GM12878 (cell line): ENCODE measurements around the gene CRHR2. TPM values are rescaled to one million over a fixed set of nuclear protein-coding genes. Genes with fewer than 3 reads are reported as not detected.

Experiments used
- ATAC-seq: fragments of 200-7000 bp; cut with Tn5 transposase; 3 replicates; pipeline ENCODE4 v1.9.1; 2020; ENCODE audit warnings: mild to moderate bottlenecking, moderate library complexity
- BruUV-seq: library from RNA; stranded (reverse); fragments of 400-500 nt; replicated peaks from 2 replicates; lab custom pipeline; 2021; lab: Mats Ljungman, UMichigan
- CTCF ChIA-PET: fragments of 300-600 bp; sonication (Branson Sonifier 250); formaldehyde crosslinking; extraction: SDS; loops from one replicate; lab custom pipeline; 2021; ENCODE audit warnings: inconsistent platforms; lab: Yijun Ruan, JAX
- POLR2A ChIA-PET: fragments of 350-600 bp; formaldehyde crosslinking; extraction: SDS; loops from one replicate; lab custom pipeline; 2021; ENCODE audit warnings: inconsistent platforms; lab: Charles Lee
- RAD21 ChIA-PET: fragments of 300-600 bp; sonication (Branson Sonifier 250); formaldehyde crosslinking; loops from one replicate; lab custom pipeline; 2023; ENCODE audit warnings: antibody characterized with exemption; ENCODE audit not compliant: unreplicated experiment; lab: Charles Lee
- SMC1A ChIA-PET: fragments of 300-600 bp; sonication (Branson Sonifier 250); formaldehyde crosslinking; loops from one replicate; lab custom pipeline; 2023; ENCODE audit not compliant: unreplicated experiment, uncharacterized antibody; lab: Charles Lee
- DNase-seq: peaks from one replicate; pipeline ENCODE4 v3.0.0-alpha.2; 2011; ENCODE audit warnings: low read depth, low spot score
- FAIRE-seq: peaks from 3 replicates; lab custom pipeline; 2011; peaks lifted over from hg19 to GRCh38; lab: Jason Lieb, UNC
- H2AFZ ChIP-seq: 2 replicates; pipeline ENCODE4 v1.6.0; 2011; ENCODE audit warnings: low read depth, low read length, control low read depth; ENCODE audit not compliant: control insufficient read depth
- H3K27ac ChIP-seq: 2 replicates; pipeline ENCODE4 v1.5.1; 2011; ENCODE audit warnings: control low read depth; ENCODE audit not compliant: control insufficient read depth, insufficient read depth
- H3K27me3 ChIP-seq, 2 experiments: replicated peaks in 1 of 2; 2 replicates each; pipeline versions ENCODE4 v1.6.0 to v1.6.1; 2011; ENCODE audit warnings: low read length in 1 of 2; ENCODE audit not compliant: control insufficient read depth in 2 of 2, insufficient read depth in 2 of 2
- H3K36me3 ChIP-seq, 2 experiments: 2 replicates each; pipeline ENCODE4 v1.5.1; 2011; ENCODE audit warnings: low read length in 1 of 2; ENCODE audit not compliant: control insufficient read depth in 2 of 2, insufficient read depth in 2 of 2
- H3K4me1 ChIP-seq: 2 replicates; pipeline ENCODE4 v1.6.1; 2011; ENCODE audit warnings: mild to moderate bottlenecking, low read length, moderate library complexity, mixed read lengths; ENCODE audit not compliant: control insufficient read depth, insufficient read depth
- H3K4me2 ChIP-seq: 2 replicates; pipeline ENCODE4 v1.6.0; 2011; ENCODE audit warnings: control low read depth; ENCODE audit not compliant: control insufficient read depth, insufficient read depth
- H3K4me3 ChIP-seq: fragments of 200-600 bp; sonication (generic); 2 replicates; pipeline ENCODE4 v1.5.1; 2016
- H3K79me2 ChIP-seq: 2 replicates; pipeline ENCODE4 v1.6.0; 2011; ENCODE audit warnings: low read length; ENCODE audit not compliant: control insufficient read depth, insufficient read depth
- H3K9ac ChIP-seq: 2 replicates; pipeline ENCODE4 v1.8.0; 2011; ENCODE audit warnings: low read length, control low read depth, mixed read lengths; ENCODE audit not compliant: control insufficient read depth, insufficient read depth
- H3K9me3 ChIP-seq: replicated peaks from 3 replicates; pipeline ENCODE4 v1.5.1; 2011; ENCODE audit warnings: mild to moderate bottlenecking, low read length; ENCODE audit not compliant: control insufficient read depth, insufficient read depth
- H4K20me1 ChIP-seq: 2 replicates; pipeline ENCODE4 v1.6.0; 2011; ENCODE audit not compliant: control insufficient read depth, insufficient read depth
- FOXK2 ChIP-seq: fragments of 450-650 bp; IDR thresholded peaks from 2 replicates; pipeline ENCODE4 v1.6.1; 2017; ENCODE audit warnings: mild to moderate bottlenecking, moderate library complexity
- POLR2AphosphoS5 ChIP-seq: IDR thresholded peaks from 2 replicates; pipeline ENCODE4 v1.6.1; 2011; ENCODE audit warnings: mild to moderate bottlenecking, low read length, inconsistent platforms
- RAD51 ChIP-seq: fragments of 450-650 bp; IDR thresholded peaks from 2 replicates; pipeline ENCODE4 v1.6.1; 2016; ENCODE audit warnings: moderate library complexity, mild to moderate bottlenecking, inconsistent platforms
- SMC3 ChIP-seq: IDR thresholded peaks from 2 replicates; pipeline ENCODE4 v1.6.1; 2011; ENCODE audit warnings: low read length, improper control_type of control experiment, borderline replicate concordance
- ZNF217 ChIP-seq: fragments of 450-650 bp; IDR thresholded peaks from 2 replicates; pipeline ENCODE4 v1.6.1; 2017; ENCODE audit warnings: antibody characterized with exemption, mild to moderate bottlenecking
- WGBS: methylation state at CpG from one replicate; pipeline ENCODE4 v1.1.6; 2016; ENCODE audit warnings: low lambda C conversion rate; ENCODE audit not compliant: insufficient replicate concordance, insufficient coverage; ENCODE audit errors: missing lambda C conversion rate; 5-methylcytosine and 5-hydroxymethylcytosine counted together
- in situ Hi-C: fragments of 300-500 bp; cut with MboI; formaldehyde crosslinking; loops from 9 replicates; pipeline ENCODE4 v1.14.3; 2018; ENCODE audit warnings: mixed read lengths
- intact Hi-C: fragments of 100-400 bp; cut with micrococcal nuclease; formaldehyde crosslinking; loops from one replicate; pipeline ENCODE4 v1.14.2; 2022; ENCODE audit not compliant: unreplicated experiment
- polyA plus RNA-seq, 11 experiments: library from polyadenylated mRNA; depleted of rRNA in 4 of 11; unstranded in 6 of 11; stranded (reverse) in 5 of 11; fragments of >200 nt; fragmentation: Nextera tagmentation in 4 of 11; fragmentation: Illumina TruSeq in 1 of 11; extraction: Ambion mirVana in 4 of 11; extraction: Trizol in 1 of 11; gene quantifications; 1 replicate in 1 of 11; 2 replicates in 10 of 11; pipeline versions ENCODE4 v1.2.1 to v1.2.3, GENCODE V29; 2011 to 2016; ENCODE audit warnings: inconsistent platforms in 2 of 11, missing spikeins in 2 of 11, low read depth in 1 of 11
- total RNA-seq, 4 experiments: library from RNA; depleted of rRNA in 3 of 4; stranded (reverse); fragments of >200 nt in 3 of 4; fragmentation: Illumina TruSeq in 1 of 4; extraction: Trizol in 1 of 4; gene quantifications; 2 replicates each; pipeline versions ENCODE4 v1.2.1 to v1.2.3, GENCODE V29; 2013 to 2021
- TF ChIP-seq, protein P1 (sequence below): fragments of 450-650 bp; formaldehyde crosslinking; IDR thresholded peaks from 2 replicates; pipeline ENCODE4 v1.4.0; 2020; ENCODE audit warnings: mild to moderate bottlenecking, moderate library complexity
- TF ChIP-seq, protein P2 (sequence below): fragments of 450-650 bp; IDR thresholded peaks from 2 replicates; pipeline ENCODE4 v1.6.1; 2016; ENCODE audit warnings: mild to moderate bottlenecking
- TF ChIP-seq, protein P3 (sequence below): fragments of 450-650 bp; IDR thresholded peaks from 2 replicates; pipeline ENCODE4 v1.6.1; 2018; ENCODE audit warnings: borderline replicate concordance, mild to moderate bottlenecking; ENCODE audit not compliant: partially characterized antibody

Gene CRHR2
- total and polyA plus RNA-seq, 10 of the 15 experiments (the other 5 are each of a cell fraction or from before 2014, with no cell fraction given) = not detected

DNA sequence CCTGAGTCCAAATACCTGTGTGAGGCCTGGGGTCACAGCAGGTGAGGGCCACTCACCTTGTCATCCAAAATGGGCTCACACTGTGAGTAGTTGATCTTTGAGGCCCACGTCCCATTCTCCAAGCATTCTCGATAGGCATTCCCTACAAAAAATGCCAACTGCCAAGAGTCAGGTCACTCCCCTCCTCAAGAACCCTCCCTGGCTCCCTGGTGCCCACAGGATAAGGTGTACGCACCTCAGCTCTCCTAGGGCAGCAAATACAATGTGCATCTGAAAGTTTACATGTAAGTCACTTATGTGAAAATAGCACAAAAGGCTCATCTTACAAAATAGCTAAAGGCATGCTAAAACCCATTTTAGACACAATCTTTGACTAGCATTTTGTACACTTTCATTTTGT is 15.1 kb downstream of the CRHR2 start:
- Histone ChIP-seq H3K27me3 (no peaks in the 10 kb centered on the region), H3K4me3 (no peak overlapping the region), H3K27ac (no peak overlapping the region), H3K4me2 (no peak overlapping the region), H3K36me3 (no peaks in the 10 kb centered on the region), H3K9me3 (no peaks in the 10 kb centered on the region), H3K4me1 (no peaks in the 10 kb centered on the region), H4K20me1 (no peaks in the 10 kb centered on the region), H3K79me2 (no peaks in the 10 kb centered on the region), H2AFZ (no peak overlapping the region), H3K9ac (no peak overlapping the region)
- BruUV-seq = no TSS peak
- CTCF ChIA-PET = no interaction called here
- FAIRE-seq (no peak), ATAC-seq (no peak), DNase-seq (no peak)
- RAD21 ChIA-PET = no interaction called here
- POLR2A ChIA-PET = no interaction called here
- TF ChIP-seq, protein P1, sequence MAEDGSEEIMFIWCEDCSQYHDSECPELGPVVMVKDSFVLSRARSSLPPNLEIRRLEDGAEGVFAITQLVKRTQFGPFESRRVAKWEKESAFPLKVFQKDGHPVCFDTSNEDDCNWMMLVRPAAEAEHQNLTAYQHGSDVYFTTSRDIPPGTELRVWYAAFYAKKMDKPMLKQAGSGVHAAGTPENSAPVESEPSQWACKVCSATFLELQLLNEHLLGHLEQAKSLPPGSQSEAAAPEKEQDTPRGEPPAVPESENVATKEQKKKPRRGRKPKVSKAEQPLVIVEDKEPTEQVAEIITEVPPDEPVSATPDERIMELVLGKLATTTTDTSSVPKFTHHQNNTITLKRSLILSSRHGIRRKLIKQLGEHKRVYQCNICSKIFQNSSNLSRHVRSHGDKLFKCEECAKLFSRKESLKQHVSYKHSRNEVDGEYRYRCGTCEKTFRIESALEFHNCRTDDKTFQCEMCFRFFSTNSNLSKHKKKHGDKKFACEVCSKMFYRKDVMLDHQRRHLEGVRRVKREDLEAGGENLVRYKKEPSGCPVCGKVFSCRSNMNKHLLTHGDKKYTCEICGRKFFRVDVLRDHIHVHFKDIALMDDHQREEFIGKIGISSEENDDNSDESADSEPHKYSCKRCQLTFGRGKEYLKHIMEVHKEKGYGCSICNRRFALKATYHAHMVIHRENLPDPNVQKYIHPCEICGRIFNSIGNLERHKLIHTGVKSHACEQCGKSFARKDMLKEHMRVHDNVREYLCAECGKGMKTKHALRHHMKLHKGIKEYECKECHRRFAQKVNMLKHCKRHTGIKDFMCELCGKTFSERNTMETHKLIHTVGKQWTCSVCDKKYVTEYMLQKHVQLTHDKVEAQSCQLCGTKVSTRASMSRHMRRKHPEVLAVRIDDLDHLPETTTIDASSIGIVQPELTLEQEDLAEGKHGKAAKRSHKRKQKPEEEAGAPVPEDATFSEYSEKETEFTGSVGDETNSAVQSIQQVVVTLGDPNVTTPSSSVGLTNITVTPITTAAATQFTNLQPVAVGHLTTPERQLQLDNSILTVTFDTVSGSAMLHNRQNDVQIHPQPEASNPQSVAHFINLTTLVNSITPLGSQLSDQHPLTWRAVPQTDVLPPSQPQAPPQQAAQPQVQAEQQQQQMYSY (CRISPR knock-in tag) = no peak
- TF ChIP-seq, protein P2, sequence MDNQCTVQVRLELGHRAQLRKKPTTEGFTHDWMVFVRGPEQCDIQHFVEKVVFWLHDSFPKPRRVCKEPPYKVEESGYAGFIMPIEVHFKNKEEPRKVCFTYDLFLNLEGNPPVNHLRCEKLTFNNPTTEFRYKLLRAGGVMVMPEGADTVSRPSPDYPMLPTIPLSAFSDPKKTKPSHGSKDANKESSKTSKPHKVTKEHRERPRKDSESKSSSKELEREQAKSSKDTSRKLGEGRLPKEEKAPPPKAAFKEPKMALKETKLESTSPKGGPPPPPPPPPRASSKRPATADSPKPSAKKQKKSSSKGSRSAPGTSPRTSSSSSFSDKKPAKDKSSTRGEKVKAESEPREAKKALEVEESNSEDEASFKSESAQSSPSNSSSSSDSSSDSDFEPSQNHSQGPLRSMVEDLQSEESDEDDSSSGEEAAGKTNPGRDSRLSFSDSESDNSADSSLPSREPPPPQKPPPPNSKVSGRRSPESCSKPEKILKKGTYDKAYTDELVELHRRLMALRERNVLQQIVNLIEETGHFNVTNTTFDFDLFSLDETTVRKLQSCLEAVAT = no peak
- TF ChIP-seq RAD51 (no peak), FOXK2 (no peak), POLR2AphosphoS5 (no peak), SMC3 (no peak), ZNF217 (no peak)
- TF ChIP-seq, protein P3, sequence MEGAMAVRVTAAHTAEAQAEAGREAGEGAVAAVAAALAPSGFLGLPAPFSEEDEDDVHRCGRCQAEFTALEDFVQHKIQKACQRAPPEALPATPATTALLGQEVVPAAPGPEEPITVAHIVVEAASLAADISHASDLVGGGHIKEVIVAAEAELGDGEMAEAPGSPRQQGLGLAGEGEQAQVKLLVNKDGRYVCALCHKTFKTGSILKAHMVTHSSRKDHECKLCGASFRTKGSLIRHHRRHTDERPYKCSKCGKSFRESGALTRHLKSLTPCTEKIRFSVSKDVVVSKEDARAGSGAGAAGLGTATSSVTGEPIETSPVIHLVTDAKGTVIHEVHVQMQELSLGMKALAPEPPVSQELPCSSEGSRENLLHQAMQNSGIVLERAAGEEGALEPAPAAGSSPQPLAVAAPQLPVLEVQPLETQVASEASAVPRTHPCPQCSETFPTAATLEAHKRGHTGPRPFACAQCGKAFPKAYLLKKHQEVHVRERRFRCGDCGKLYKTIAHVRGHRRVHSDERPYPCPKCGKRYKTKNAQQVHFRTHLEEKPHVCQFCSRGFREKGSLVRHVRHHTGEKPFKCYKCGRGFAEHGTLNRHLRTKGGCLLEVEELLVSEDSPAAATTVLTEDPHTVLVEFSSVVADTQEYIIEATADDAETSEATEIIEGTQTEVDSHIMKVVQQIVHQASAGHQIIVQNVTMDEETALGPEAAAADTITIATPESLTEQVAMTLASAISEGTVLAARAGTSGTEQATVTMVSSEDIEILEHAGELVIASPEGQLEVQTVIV = no peak
- in situ Hi-C loops = no loop called here
- SMC1A ChIA-PET = interaction anchor here (1.5 kb wide), 1 partner anchor 17 kb away, joined by 3 read pairs; no protein-coding TSS in a partner anchor
- intact Hi-C loops = no loop called here
- 25% methylated on average over 3 of the region's 3 CpGs for WGBS
